T-helper 2 cell (primary cell): Measurements from ENCODE around the gene TCF12.
"Not testable (repeated sequence)": the region's sequence is repeated elsewhere in the genome, so short reads cannot be mapped to it uniquely, and the experiment has no call there.

Experiments
- DNase-seq, 5 experiments: peaks; one replicate each; pipeline versions ENCODE4 v3.0.0 to v3.0.0-alpha.2; 2012 to 2022

Gene TCF12

GRCh38 chr15:57144448-57144847 is 226.0 kb downstream of the TCF12 start:
- no peak for DNase-seq

DNA sequence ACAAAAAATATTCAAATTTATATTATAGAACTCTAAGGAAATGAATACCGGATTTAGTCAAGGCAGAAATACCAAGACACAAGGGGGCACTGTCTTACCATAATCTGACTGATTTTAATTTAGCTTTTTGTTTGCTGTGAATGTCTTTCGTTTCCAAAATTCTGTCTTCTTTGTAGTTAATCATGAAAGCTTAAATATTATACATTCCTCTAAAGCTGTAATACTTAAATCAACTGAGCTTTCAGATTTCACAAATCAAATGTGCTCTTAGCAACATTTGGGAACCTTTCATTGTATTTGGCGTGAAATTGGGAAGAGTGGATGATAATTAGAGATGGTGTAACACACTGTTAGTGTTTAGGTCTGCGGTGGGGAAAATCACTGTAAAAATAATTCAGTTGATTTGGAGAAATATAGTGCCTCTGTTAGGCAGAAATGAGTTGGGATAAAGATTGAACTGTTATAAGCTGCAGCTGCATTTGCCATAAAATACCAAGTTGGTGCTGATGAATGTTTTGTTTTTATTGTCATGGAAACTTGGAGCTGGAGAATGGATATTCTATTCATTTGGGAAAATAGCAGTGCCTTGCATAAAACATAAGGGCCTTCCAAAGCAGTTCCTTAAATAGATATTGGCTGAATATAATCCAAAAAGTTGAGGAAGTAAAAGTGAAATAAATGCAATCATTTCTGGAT is 228.2 kb downstream of the TCF12 start:
- peak in 1 of 5 experiments; percentile 56 for DNase-seq

GRCh38 chr15:57147621-57148020 is 229.2 kb downstream of the TCF12 start:
- no peak for DNase-seq

GRCh38 chr15:57148262-57148661 is 229.8 kb downstream of the TCF12 start:
- DNase-seq: no peak

DNA sequence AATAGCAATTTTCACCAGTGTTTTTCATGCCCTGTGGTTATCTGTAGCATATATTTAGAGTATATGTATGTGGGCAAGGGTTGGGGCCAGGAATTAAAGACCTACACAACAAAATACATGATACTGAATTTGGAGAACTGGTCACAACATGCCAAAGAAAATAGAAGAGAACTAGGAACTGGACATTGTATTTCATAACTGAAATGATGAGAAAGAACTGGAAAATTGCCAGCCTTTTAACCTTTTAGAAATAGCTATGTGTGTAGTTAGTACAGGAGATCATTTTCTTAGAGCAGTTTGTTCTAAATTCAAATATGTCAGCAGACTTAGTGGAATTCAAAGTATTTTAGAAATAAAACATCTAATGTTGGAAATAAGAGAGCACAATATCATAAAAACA is 230.8 kb downstream of the TCF12 start:
- DNase-seq: no peak

DNA sequence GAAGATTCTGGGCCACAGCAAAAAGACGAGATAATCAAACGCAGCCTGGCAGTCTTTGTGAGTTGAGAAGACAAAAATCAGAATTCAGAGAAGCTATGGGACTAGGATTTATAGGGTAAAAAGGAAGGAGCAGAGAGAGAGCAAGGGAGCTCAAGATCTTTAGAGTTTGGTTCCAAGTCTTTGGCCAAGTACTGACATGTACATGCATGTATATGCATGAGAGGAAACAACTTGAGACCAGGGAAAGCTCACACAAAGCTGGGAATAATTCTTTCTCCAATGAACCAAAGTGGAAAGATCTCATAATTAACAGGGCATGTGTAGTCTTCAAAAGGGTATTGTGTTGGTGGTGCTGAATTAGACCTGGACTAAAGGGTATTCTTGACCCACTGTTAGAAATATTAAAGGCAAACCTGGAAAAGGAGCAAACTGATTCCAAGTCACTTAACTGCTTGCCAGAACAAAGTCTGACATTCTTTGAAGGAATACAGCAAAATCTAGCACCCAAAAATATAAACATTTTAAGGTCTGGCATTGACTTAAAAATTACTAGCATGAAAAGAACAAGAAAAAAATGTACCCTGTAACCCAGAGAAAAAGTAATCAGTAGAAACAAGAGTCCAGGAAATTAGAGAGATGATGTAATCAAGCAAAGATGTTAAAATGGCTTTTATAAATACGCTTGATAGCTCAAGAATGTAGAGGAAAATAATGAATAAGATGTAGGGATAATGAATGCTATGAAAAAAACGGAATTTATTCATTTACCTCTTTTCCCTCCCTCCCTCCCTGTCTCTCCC is 231.8 kb downstream of the TCF12 start:
- no peak for DNase-seq

DNA sequence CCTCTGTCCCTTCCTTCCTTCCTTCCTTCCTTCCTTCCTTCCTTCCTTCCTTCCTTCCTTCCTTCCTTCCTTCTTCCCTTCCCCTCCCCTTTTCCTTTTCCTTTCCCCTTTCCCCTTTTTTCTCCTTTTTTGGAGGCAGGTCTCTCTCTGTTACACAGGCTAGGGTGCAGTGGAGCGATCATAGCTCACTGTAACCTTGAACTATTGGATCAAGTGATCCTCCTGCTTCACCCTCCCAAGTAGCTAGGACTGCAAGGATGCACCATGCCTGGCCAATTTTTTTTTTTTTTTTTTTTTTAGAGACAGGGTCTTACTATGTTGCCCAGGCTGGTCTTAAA is 232.4 kb downstream of the TCF12 start:
- not testable (repeated sequence) for DNase-seq

DNA sequence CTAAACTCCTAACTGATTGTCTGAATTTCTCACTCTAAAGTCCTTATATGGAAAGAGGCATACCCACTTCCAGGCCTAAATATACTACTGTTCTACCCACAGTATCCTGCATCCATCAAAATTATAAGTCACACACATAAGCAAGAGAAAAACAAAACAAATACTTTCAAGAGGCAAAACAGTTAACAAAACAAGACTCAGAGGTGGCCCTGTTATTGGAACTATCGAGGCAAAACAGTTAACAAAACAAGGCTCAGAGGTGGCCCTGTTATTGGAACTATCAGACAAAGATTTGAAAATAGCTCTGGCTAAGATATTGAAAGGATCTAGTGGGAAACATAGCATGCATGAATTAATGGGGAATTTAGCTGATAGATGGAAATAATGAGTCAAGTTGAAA is 233.7 kb downstream of the TCF12 start:
- DNase-seq: no peak

GRCh38 chr15:57152666-57153539 is 234.5 kb downstream of the TCF12 start:
- DNase-seq: peak in 1 of 5 experiments; percentile 85

DNA sequence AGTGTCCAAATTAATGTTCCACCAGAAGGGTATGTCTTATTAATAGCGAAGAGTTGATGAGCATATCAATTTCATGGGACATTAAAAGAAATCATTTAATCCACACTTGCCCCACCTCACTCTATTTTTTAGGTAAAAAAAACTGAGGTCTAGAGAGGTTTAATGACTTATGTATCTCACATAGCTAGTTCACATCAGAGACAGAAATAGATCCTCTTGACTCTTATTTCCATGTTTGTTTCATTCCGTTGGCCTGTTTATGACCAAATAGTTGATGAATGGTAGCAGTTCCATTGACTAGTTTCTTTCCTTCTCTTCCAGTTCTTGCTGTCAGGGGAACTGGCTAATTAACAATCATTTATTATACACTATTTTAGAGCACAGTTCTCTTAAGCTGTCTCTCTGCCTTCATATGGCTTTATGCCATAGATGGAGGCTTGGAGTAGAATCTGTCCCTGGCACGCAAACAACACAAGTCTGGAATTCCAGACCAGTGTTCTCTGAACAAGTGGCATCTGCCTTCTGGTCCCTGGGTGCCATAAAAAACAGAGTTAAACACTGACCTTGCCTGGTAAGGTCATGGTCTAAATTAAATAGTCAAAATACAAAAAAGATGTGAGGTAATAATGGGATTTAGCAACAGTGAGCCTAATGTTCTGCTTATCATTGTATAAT is 237.9 kb downstream of the TCF12 start:
- DNase-seq: no peak

GRCh38 chr15:57158589-57158988 is 240.1 kb downstream of the TCF12 start:
- no peak for DNase-seq

DNA sequence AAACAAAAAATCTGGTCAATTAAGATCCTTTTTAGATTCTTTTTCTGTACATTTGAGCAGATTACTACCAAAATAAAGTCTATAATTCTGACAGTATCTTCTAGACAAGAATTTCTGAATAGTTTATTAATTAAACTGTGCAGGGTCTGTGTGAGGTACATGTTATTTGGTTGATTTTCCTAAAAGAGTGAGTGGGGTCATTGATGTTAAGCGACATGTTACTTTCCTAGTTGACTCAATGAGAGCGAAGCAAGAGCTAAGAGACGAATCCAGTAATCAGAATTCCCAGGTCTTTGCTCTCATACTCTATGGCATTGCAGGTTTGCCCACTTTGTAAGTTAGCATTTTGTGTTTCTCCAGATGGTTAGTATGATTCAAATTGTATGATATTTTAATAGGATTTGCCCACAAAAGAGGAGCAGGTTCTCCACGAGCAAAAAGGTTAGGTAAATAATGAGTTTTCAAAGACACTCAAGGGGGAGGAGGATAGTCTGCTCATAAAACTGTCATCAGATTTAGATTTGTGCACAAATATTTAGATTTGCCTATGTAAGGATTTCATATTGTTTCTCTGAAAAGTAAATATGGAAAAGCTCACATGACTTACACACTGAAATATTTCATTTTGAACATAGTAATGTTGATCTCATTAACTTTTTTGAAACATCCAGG is 240.7 kb downstream of the TCF12 start:
- DNase-seq: no peak

DNA sequence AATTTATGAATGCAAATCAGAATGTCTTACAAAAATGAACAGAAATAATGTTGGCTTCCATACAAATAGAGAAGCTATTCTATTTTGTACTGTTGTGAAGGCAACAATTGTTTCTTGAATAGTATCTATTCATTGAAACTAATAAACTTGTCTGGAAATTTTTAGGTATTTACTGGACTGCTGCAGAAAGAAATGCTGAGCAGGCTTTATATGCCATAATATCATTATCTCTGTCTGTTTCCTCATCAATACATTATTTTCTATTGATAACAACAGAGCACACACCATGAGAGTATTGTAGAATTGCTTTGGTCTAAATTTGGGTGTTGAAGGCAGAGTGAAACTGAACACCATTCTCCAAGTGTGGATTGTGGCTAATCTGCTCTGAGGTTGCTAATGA is 241.3 kb downstream of the TCF12 start:
- DNase-seq: no peak

DNA sequence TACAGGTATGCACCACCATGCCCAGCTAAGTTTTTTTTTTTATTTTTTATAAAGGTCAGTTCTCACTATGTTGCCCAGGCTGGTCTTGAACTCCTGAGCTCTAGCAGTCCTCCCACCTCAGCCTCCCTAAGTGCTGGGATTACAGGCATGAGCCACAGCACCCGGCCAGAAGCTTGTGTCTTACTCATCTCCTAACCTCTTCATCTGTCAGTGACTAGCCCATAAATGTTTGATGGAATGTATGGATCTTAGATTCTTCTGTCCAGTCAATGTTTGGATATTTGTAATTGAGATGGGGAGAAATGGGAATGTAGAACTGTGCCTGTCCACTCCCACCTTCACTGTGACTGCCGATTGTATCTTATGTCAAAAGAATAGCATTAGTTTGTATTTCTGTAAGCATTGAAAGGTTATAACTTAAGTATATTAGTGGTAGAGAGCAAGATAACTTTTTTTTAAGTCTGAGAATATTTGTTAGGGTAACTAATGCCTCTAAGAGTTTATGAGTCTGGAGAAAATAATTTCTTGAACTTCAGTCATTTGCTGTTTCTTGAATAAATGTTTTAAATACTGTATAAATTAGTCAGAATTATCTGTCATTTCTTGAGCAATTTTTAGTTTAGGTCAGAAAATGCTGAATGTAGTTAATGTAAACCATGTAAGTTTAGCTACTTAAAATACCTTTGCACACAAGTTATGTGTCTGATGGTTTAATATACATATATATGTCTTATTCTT is 242.5 kb downstream of the TCF12 start:
- DNase-seq: no peak

- not testable (repeated sequence) for DNase-seq
Measured at GRCh38 chr15:57164251-57164650, 245.8 kb downstream of the TCF12 start.

GRCh38 chr15:57165992-57166391 is 247.5 kb downstream of the TCF12 start:
- DNase-seq: peak in 1 of 5 experiments; percentile 15

- DNase-seq: no peak
Measured at GRCh38 chr15:57167821-57168395, 249.5 kb downstream of the TCF12 start.

DNA sequence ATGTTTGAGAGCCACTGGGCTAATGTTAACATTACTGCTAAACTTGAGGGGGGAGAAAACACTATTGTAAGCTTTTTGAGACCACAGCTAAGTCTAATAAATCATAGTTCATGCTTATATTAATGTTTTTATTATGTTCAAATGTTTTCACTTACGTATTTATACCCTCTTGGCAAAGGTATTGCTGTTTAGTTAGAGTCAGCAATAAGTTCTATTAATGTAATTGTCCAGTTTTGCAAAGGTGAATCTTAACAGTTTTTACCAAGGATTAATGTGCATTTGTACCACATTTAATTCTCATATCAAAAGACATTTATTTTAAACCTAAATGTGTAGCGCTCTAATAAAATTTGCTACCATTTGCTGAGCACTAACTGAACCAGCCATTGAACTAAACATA is 251.2 kb downstream of the TCF12 start:
- no peak for DNase-seq

- DNase-seq: no peak
Measured at GRCh38 chr15:57171426-57171825, 253.0 kb downstream of the TCF12 start.

DNA sequence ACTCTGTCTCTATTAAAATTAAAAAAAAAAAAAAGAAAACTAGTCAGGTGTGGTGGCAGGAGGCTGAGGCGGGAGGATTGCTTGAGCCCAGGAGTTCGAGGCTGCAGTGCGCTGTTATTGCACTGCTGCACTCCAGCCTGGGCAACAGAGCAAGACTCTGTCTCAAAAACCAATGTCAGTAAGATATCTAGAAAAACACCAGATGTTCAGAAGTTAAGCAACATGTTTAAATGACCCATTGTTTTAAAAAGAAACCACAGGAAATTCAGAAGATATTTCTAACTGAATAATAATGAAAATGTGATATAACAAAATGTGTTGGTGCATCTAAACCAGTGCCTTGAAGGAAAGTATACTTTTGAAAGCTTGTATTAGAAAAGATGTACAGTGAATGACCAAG is 254.5 kb downstream of the TCF12 start:
- DNase-seq: no peak

GRCh38 chr15:57183041-57183440 is 264.6 kb downstream of the TCF12 start:
- DNase-seq: no peak
